HG03196 (cell line): Measurements from ENCODE around the gene LYSET.
"Not testable (repeated sequence)": the region's sequence is repeated elsewhere in the genome, so short reads cannot be mapped to it uniquely, and the experiment has no call there.

ENCODE experiments used
- ATAC-seq: cut with Tn5 transposase; IDR thresholded peaks from one replicate; pipeline ENCODE4 v1.9.1; 2021; ENCODE audit not compliant: unreplicated experiment

LYSET gene, protein sequence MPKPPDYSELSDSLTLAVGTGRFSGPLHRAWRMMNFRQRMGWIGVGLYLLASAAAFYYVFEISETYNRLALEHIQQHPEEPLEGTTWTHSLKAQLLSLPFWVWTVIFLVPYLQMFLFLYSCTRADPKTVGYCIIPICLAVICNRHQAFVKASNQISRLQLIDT

DNA sequence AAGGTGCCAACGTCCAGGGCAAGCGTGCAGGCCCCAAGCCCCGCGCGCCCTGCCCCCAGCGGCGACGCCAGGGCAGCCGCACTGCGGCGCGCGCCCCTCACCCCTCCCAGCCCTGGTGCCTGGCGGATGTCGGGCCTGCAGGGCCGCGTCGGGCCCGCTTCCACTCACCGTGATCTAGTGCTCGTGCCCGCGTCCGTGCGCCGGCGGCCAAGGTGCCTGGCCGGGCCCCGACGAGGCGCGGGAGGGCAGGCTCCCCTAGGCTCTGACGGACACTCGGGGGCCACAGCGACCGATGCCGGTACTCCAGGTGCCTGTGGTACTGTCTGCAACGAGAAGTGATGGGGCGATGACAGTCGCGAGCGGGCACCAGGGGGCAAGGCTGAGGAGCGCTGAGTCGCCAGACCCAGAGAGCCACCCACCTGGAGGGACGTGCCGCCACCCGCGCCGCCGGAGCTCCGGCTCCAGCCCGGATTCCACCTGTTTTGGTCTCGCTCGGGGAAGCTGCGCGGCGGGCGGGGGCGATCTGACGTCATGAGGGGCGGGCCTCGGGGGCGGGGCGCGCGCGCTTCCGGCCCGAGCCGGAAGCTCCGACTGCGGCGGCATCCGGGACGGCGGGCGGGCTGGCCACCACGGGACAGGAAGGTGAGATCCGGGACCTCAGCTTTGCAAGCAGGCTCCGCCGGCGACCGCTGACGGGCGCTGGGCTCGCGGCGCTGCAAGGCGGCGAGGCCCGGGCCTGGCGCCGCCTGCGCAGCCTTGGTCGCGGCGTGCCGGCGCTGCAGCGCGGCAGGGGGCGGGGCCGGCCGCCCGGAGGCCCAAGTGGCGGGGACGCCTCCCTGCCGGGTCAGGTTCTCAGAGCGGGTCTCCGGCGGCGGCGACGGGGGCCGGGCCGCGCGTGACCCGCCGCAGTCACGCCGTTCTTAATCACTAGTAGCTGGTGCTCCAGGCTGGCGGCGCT, at the start of gene LYSET, which contains the start of gene MOAP1:
Gene LYSET, plus strand, starts transcription at position 927 of the 958 bp plus-strand sequence. CDS start 89 bp downstream, outside the sequence.
Gene MOAP1, minus strand, starts transcription at position 507 of the 958 bp plus-strand sequence. CDS start 655 bp downstream, outside the sequence.
- peak; percentile 78 for ATAC-seq

DNA sequence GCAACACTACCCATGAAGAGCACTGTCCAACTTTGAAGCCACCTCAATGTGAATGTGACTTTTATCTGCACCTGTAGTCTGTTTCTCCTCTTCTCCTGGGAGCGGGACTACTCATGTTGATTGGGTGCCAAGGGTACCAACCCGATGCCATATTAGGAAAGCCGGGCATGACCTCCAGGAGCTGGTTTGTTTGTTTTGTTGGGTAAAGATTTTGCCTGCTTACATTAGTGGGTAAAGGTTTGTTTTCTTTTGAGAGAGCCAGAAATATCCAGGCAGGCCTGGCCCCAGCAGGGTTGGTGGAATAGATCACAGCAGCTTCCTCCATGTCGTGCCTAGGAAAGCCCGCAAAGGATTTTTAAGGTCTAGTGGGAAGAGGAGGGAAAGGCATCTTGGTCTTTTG, 49.7 kb upstream of the LYSET start:
- ATAC-seq = no peak

DNA sequence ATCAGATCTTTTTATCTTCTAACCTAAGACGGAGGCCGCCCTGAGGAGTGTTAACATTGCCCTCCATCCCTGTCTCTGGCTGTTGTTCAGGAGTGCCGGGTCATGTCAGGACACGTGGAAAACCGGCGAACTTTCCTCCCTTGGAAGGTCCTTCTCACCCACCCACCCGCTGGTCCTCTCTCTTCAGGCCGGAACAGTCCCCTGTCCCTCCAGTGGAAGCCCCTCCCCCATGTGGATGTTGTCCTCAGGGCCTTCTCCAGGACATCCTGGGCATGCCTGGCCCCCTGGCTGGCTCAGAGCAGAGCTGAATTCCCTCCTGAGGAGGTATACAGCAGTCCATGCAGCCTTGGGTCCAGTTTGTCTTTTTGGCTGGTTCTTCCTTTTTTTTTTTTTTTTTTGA, 49.1 kb upstream of the LYSET start:
- ATAC-seq = no peak

DNA sequence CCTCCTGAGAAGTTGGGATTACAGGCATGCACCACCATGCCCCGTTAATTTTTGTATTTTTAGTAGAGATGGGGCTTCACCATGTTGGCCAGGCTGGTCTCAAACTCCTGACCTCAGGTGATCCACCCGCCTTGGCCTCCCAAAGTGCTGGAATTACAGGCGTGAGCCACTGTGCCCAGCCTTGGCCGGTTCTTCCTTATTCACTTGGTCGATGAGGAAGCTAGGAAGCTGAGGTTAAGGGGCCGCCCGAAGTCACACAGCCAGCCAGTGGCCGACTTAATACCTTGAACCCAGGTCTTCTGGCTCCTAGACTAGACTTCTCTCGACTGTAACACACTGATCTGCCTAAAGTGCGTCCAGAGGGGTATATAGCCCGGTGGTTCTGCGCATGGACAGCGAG, 48.6 kb upstream of the LYSET start:
- ATAC-seq = not testable (repeated sequence)

DNA sequence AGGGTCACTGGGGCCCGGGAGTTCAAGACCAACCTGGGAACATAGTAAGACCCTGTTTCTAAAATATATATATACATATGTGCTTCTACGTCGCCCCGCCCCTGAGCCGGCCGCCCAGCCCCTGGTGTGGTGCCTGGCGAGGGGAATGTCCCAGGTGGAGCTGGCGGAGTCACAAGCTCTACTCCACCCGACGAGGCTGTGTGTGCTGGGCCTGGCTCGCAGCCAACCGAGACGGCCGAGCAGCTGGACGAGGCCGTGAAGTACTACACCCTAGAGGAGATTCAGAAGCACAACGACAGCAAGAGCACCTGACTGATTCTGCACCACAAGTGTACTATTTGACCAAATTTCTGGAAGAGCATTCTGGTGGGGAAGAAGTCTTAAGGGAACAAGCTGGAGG, 47.3 kb upstream of the LYSET start:
- no peak for ATAC-seq

DNA sequence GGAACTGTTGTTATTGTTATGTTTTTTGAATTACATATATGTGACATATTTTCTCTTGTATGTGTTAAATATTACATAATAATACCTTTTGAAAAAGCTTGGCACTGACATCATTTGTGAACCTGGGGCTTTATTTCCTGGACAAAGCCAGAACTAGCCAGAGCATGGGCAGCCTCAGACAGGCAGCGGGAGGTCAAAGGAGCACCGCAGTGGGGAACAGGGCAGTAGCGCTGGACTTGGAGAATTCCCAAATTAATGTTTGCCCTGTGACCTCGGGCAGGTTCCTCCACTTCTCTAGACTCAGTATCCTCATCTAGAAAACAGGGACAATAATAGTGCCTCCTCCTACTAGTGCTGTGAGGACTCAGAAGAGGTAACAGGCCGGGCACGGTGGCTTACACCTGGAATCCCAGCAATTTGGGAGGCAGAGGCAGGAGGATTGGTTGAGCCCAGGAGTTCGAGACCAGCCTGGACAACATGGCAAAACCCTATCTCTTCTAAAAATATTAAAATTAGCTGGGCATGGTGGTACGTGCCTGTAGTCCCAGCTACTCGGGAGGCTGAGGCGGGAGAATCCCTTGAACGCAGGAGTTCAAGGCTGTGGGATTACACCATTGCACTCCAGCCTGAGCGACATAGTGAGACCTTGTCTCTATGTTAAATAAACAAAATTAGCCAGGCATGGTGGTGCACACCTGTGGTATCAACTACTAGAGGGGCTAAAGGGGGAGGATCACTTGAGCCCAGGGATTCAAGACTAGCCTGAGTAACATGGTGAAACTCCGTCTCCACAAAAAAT, 42.1 kb upstream of the LYSET start:
- no peak for ATAC-seq

DNA sequence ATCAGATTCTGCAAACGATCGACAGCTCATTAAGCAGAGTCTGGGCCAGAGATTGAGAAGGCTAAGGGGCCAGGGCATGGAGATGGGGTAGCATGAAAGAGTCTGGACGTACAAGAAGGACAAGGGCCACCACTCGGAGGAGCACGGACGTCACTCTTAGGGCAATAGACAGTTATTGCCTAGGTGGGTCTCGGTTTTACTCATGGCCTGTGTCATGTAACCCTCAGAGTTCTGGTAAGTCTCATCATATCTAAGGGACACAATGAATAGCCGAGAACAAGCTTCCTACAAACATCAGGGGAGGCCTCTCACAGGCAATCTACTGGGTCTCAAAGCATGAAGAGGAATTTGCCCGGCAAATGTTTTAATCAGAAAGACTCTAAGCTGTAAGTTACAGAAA, 39.0 kb upstream of the LYSET start:
- no peak for ATAC-seq

DNA sequence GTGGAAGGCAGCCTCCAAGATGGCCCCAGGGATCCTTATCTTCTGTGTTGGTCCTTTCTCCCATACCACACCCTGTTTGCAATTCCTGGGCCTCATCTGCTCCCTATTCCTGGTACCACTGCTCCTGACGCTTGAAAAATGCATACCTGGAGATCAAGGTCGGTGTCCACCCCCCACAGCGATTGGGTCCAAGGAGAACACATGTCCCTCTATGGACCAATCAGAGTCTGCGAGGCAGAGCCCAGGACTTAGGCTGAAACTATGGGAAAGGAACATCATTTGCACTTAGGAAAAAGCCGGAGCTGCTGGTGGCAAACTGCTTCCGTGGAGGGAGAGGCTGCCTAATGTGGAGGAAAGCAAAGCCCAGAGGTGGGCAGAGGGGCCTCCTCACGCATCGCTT, 36.1 kb upstream of the LYSET start:
- no peak for ATAC-seq

DNA sequence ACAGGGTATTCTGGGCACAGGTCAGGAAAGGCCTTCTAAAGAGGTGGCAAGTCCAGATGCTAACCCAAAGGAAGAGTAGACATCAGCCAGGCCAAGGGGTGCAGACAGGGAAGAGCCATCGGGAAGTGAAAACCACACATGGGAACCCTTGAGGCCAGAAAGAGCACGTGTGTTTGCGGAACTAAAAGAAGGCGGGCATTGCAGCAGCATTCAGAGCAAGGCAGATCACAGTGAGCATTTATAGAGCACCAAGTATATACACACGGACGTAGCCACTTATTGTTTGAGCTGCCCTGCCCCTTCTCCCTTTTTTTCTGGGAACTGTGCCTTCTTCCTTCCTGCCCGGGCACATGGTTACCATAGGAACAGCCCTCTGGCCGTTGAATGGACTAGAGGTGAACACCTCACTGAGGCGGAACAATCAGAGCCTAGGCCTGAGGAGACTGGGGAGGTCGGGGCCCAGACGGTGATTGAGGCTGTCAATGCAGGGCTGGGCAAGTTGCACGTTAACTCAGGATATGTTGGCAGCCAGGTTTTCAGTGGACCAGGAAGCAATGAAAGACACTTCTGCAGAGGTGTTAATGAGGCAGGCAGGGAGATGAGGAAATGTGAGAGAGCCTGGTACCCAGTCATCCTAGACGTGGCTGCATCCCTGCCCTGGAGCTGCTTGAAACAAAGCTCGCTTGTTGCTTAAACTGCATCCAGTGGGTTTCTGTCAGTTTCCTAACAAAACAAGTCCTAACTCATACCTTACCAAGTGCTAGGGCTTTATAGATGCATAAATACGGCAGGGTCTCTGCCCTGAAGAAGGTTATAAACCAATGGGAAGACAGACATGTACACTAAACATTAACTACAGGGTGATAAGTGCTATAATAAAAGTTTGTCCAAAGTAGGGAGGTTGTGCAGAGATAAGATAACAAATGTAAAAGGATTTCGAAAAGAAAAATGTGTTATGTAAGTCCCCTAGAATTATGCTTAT, 34.6 kb upstream of the LYSET start:
- ATAC-seq = no peak

DNA sequence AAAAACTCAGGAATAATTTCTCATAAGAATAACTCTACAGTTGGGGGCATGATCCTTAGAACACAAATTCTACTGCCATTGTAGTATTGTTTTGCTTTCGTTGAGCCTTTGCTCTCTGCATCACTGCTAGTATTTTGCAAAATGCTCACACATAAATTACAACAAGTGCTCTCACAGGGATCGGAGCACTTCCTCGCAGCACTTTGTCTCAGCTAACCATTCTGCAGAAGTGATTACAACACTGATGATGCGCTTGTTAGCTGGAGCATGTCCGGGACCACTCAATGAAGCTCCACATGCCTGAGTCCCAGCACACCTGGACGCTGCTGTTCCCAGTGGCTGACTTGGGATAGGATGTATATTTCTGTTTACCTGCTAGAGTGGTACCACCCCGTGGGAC, 32.0 kb upstream of the LYSET start:
- no peak for ATAC-seq

DNA sequence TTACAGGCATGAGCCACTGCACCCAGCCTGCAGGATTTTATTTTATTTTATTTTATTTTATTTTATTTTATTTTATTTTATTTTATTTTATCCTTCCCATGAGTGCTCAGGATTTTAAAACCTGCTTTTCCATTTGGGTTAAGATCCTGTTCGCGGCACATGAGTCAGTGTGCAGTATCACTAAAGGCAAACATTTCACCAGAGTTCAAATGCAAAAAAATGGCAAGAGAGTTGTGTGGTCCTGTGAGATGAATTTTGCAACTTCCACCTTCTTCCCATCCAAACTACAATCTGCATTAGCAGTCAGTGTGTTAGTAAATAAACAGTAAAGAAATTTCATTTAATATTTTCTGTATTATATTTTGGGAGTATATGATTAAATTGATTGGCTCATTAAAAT, 29.4 kb upstream of the LYSET start:
- ATAC-seq = no peak

DNA sequence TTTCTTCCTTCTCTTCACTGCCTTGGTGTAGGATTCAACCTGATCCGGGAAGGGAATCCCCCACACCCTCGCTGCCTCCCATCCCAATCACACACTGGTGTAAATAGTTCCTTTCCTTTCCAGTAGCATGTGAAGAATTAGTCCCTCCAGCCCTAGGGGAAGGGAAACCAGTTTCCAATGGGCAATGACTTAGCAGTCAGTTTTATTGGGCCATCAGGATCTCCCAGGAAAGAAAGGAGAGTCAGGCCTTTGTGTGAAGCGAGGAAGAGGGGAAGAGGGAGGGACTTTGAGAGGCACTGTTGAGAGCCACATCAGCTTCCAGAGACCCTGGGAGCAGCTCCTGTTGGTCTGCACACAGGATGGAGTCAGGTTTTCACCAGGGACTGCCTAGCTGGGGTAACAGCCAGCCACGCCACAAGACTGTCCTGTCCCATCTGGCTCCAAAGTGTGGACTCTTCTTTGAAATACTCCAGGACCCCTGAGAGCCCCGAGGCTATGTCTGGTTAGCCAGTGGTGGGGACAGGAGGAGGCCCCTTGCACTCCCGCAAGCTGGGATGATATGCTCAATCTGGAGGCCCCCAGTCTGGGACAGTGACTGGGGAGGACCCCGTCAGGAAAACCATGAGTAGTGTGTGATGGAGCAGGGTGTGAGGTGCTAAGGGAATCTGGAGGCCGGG, 28.3 kb upstream of the LYSET start:
- no peak for ATAC-seq

DNA sequence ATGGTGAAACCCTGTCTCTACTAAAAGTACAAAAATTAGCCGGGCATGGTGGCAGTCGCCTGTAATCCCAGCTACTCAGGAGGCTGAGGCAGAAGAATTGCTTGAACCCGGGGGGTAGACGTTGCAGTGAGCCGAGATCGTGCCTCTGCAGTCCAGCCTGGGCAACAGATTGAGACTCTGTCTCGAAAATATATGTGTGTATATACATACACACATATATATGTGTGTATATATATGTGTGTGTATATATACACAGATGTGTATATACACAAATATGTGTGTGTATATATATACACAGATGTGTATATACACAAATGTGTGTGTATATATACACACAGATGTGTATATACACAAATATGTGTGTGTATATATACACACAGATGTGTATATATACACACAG, 26.8 kb upstream of the LYSET start:
- ATAC-seq = not testable (repeated sequence)

DNA sequence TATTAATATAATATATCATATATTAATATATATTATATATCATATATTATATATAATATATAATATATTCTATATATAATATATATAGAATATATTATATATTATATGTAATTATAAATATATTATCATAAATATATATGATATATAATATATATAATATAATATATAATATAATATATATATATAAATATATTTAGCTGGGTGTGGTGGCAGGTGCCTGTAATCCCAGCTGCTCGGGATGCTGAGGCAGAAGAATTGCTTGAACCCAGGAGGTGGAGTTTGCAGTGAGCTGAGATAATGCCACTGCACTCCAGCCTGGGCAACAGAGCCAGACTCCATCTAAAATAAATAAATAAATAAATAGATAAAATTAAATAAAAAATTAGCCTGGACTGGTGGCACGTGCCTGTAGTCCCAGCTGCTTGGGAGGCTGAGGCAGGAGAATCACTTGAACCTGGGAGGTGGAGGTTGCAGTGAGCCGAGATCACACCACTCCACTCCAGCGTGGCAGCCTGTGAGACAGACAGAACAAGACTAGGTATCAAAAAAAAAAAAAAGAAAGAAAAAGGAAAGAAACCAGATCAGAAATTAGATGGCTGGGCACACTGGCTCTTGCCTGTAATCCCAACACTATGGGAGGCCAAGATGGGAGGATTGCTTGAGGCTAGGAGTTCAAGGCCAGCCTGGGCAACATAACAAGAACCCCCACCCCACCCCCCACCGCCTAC, 25.3 kb upstream of the LYSET start:
- not testable (repeated sequence) for ATAC-seq

DNA sequence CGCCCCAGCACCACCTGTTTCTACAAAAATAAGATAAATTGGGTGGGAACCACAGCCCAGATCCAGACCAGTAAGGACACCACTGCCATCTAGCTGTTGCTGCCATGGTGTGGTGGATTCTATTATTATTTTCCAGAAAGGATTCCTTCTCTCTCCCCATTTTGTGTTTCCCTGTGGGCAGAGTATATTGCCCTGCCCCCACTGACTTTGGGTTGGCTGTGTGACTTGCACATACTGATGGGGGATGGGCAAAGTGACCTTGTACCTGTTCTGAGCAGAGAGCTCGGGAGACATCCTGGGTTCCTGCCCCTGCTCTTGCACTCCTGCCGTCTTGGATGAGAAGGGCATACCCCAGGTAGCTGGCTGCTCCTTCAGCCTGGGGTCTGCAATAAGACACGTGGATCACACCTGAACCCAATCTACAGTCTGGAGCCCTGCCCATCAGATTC, 24.7 kb upstream of the LYSET start:
- ATAC-seq = no peak

DNA sequence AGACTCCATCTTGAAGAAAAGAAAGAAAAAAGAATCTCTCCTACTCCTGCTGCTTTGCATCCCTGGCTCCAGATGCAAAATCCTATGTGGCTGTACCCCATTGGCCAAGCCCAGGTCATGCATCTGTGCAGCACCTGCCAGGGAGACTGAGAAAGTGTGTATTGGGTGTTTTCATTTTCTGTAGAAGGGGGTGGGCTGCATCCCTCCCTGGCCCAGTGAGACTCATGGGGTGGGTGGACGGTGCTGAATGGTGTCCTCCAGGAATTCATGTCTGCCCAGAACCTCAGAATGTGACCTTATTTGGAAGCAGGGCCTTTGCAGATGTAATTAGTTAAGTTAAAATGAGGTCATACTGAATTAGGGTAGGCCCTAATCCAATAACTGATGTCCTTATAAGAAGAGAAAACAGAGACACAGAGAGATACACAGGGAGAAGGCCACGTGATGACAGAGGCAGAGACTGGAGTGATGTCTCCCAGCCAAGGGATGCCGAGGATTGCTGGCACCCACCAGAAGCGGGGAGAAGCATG, 23.6 kb upstream of the LYSET start:
- ATAC-seq = no peak

DNA sequence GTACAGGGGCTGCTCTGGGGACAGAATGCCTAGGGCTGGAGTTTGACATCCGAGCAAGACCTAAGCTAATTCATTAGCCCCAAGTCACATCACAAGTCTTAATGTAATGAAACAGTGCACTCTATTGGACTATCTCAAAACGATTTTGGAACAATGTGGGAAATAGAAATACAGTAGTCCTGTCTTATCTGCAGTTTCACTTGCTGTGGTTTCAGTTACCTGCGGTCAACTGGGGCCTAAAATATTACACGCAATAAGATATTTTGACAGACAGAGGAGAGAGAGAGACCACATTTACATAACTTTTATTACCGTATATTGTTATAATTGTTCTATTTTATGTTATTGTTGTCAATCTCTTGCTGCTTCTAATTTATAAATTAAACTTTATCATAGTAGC, 21.6 kb upstream of the LYSET start:
- ATAC-seq = no peak
